Tibial nerve (tissue), 4 donors: ENCODE measurements around the gene TRPV2. TPM values are rescaled to one million over a fixed set of nuclear protein-coding genes. Genes with fewer than 3 reads are reported as not detected.
A peak's percentile ranks its signal among the peaks of the same experiment; 100 is the strongest.

Source experiments
- DNase-seq, 2 donors: peaks; one replicate each; pipeline ENCODE4 v3.0.0-alpha.2; 2019; ENCODE audit warnings: low spot score in 2 of 2
- H3K27ac ChIP-seq, 4 donors: fragments of 200-600 bp; sonication (generic) in 3 of 4; one replicate each; pipeline ENCODE4 v1.5.1; 2017 to 2019; ENCODE audit warnings: mild to moderate bottlenecking in 1 of 4
- H3K27me3 ChIP-seq, 2 donors: fragments of 200-600 bp; sonication (generic) in 1 of 2; one replicate each; pipeline versions ENCODE4 v1.5.1 to v1.6.0; 2017 to 2019
- H3K36me3 ChIP-seq, 3 donors: fragments of 200-600 bp; sonication (generic); one replicate each; pipeline ENCODE4 v1.5.1; 2018 to 2019
- H3K4me1 ChIP-seq, 4 donors: fragments of 200-600 bp; sonication (generic) in 3 of 4; one replicate each; pipeline ENCODE4 v1.5.1; 2017 to 2019
- H3K4me3 ChIP-seq, 4 donors: fragments of 200-600 bp; sonication (generic) in 3 of 4; one replicate each; pipeline ENCODE4 v1.5.1; 2017 to 2019; ENCODE audit warnings: mild to moderate bottlenecking in 1 of 4, moderate library complexity in 1 of 4
- H3K9me3 ChIP-seq, 4 donors: fragments of 200-600 bp; sonication (generic) in 3 of 4; one replicate each; pipeline ENCODE4 v1.5.1; 2017 to 2019
- CTCF ChIP-seq, 5 experiments: fragments of 200-600 bp in 3 of 5; fragments of 450-650 bp in 2 of 5; sonication (generic) in 3 of 5; IDR thresholded peaks; one replicate each; pipeline ENCODE4 v1.5.1; 2016 to 2019; ENCODE audit warnings: antibody characterized with exemption in 5 of 5, mild to moderate bottlenecking in 3 of 5, moderate library complexity in 2 of 5
- EP300 ChIP-seq, 2 donors: sonication (generic); formaldehyde crosslinking; IDR thresholded peaks; one replicate each; pipeline ENCODE4 v1.6.1; 2017; ENCODE audit warnings: antibody characterized with exemption in 2 of 2, mild to moderate bottlenecking in 1 of 2
- POLR2A ChIP-seq, 2 donors: fragments of 450-650 bp; IDR thresholded peaks; one replicate each; pipeline ENCODE4 v1.6.1; 2017; ENCODE audit warnings: antibody characterized with exemption in 2 of 2, mild to moderate bottlenecking in 2 of 2, moderate library complexity in 2 of 2
- WGBS, 2 donors: methylation state at CpG; one replicate each; pipeline ENCODE4 v1.1.5; 2018; 5-methylcytosine and 5-hydroxymethylcytosine counted together
- total RNA-seq, 4 donors: library from RNA; depleted of rRNA; stranded (reverse); fragments of >200 nt; gene quantifications; one replicate each; pipeline ENCODE4 v1.1.0, GENCODE V29; 2016

Gene TRPV2
- total RNA-seq, 4 donors from 2014 or later: 10.5 to 19.9 (median 16.9) TPM

GRCh38 chr17:16478649-16479048, 63.3 kb downstream of the TRPV2 start:
- WGBS, 2 donors: 60 to 66% methylated on average over 6 of the region's 6 CpGs
- H3K4me3 ChIP-seq: no peak overlapping the region
- peaks cover 0 to 74% (median 14%) of the 10 kb centered on the region in 4 donors for H3K4me1 ChIP-seq
- H3K36me3 ChIP-seq: no peaks in the 10 kb centered on the region
- TF ChIP-seq POLR2A (IDR thresholded peaks at IDR 0.05): no peak
- no peak for TF ChIP-seq CTCF (IDR thresholded peaks at IDR 0.05)
- no peak for TF ChIP-seq EP300 (IDR thresholded peaks at IDR 0.05)
- no peaks in the 10 kb centered on the region for H3K27me3 ChIP-seq
- no peaks in the 10 kb centered on the region for H3K9me3 ChIP-seq
- no peak for DNase-seq
- peak overlapping the region in 3 of 4 donors; percentile 5 to 86 (median 81) for H3K27ac ChIP-seq

GRCh38 chr17:16479264-16479663, 63.9 kb downstream of the TRPV2 start:
- Histone ChIP-seq H3K9me3 (no peaks in the 10 kb centered on the region), H3K36me3 (no peaks in the 10 kb centered on the region), H3K4me3 (no peak overlapping the region), H3K27ac (peak overlapping the region in 2 of 4 donors; percentile 81 to 86), H3K27me3 (no peaks in the 10 kb centered on the region), H3K4me1 (peaks cover 0 to 77% (median 14%) of the 10 kb centered on the region in 4 donors)
- no peak for DNase-seq
- TF ChIP-seq CTCF (IDR thresholded peaks at IDR 0.05) (no peak), EP300 (IDR thresholded peaks at IDR 0.05) (no peak), POLR2A (IDR thresholded peaks at IDR 0.05) (no peak)
- WGBS, 2 donors: 69 to 84% methylated on average over 2 of the region's 2 CpGs

GRCh38 chr17:16480995-16481394, 65.6 kb downstream of the TRPV2 start:
- no peaks in the 10 kb centered on the region for H3K27me3 ChIP-seq
- no peak overlapping the region for H3K27ac ChIP-seq
- TF ChIP-seq POLR2A (IDR thresholded peaks at IDR 0.05): no peak
- TF ChIP-seq CTCF (IDR thresholded peaks at IDR 0.05): no peak
- no peak for TF ChIP-seq EP300 (IDR thresholded peaks at IDR 0.05)
- H3K36me3 ChIP-seq: no peaks in the 10 kb centered on the region
- no peaks in the 10 kb centered on the region for H3K9me3 ChIP-seq
- DNase-seq: no peak
- 88 to 95% methylated on average over 4 to 5 of the region's 6 CpGs for WGBS, 2 donors
- no peak overlapping the region for H3K4me3 ChIP-seq
- H3K4me1 ChIP-seq: peaks cover 0 to 81% (median 18%) of the 10 kb centered on the region in 4 donors

GRCh38 chr17:16482253-16482652, 66.9 kb downstream of the TRPV2 start:
- Histone ChIP-seq H3K9me3 (no peaks in the 10 kb centered on the region), H3K36me3 (no peaks in the 10 kb centered on the region), H3K4me3 (no peak overlapping the region), H3K4me1 (peaks cover 0 to 82% (median 19%) of the 10 kb centered on the region in 4 donors), H3K27ac (no peak overlapping the region), H3K27me3 (no peaks in the 10 kb centered on the region)
- no peak for DNase-seq
- TF ChIP-seq POLR2A (IDR thresholded peaks at IDR 0.05): no peak
- no peak for TF ChIP-seq EP300 (IDR thresholded peaks at IDR 0.05)
- TF ChIP-seq CTCF (IDR thresholded peaks at IDR 0.05): no peak
- 78 to 88% methylated on average over 7 to 8 of the region's 8 CpGs for WGBS, 2 donors

- WGBS, 2 donors: 69 to 78% methylated on average over 6 of the region's 8 CpGs
- Histone ChIP-seq H3K9me3 (no peaks in the 10 kb centered on the region), H3K27me3 (no peaks in the 10 kb centered on the region), H3K4me1 (peaks cover 0 to 79% (median 14%) of the 10 kb centered on the region in 4 donors), H3K27ac (no peak overlapping the region), H3K4me3 (no peak overlapping the region), H3K36me3 (no peaks in the 10 kb centered on the region)
- TF ChIP-seq POLR2A (IDR thresholded peaks at IDR 0.05): no peak
- no peak for TF ChIP-seq EP300 (IDR thresholded peaks at IDR 0.05)
- TF ChIP-seq CTCF (IDR thresholded peaks at IDR 0.05): no peak
- no peak for DNase-seq
These were observed 67.8 kb downstream of the TRPV2 start for GRCh38 chr17:16483021-16483645.
